Activated T-cell treated with anti-CD3 and anti-CD28 coated beads for 4 hours (primary cell): ENCODE measurements around the gene CALML5.

Source experiments
- DNase-seq: peaks from one replicate; pipeline ENCODE4 v3.0.0-alpha.2; 2020

The CALML5 gene

DNA sequence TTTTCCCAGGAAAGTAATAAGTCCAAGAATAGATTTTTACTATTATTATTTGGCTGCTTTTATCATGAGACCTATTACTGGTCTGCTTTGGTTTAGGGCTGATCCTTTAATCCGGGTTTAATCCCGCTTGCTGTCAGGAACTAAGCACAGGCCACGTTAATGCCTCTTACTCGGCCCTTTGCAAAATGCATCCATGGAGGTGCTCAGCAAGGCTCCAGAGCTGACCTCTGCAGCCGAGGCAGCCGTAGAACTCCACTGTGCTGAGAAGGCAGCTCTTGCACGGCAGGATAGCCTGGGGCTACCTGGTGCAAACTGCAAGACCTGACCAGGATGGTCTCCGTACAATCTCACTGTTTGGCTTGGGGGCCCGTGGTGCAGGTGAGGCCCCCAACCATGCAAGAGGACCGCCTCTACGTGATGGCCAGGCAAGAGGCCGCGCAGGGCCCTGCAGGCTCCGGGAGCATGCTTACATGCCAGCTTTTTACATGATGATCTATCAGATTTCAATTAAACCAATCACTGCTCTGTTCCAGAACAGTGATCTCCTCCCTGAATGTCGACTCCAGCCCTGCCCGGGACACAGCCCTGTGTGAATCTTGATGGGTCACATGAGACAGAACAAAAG, 15.0 kb upstream of the CALML5 start:
- no peak for DNase-seq

DNA sequence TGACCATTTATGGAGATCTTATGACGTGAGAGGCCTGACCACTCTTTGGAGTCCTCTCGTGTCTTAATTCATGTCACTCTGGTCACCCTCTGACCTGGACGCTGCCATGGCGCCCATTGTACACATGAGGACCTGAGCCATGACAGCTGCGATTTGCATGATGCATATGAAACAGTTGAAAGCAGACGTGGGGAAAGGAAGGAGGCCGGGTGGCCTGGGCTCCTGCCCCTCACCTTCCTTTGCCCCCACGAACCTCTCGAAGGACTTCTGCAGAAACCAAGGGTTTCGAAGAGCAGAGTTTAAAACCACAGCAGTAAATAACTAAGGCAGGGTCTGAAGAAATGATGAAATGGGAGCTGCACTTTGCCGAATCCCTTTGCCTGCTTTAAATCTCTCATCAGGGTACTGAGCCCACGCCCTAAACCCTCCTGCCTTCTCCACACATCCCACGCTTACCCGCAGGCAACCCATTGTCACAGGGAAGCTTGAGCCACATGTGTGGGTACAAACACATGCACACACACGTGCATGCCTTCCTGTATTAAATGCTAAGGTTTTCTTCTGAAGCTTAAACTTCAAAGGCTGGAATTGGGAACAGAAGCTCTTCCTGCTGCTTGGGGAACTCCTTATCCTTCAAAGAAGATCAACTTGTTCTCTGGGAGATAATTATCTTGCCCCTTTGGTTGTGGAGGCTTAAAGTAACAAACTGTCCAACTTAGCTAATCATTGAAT, 13.7 kb upstream of the CALML5 start:
- peak; percentile 7 for DNase-seq

DNA sequence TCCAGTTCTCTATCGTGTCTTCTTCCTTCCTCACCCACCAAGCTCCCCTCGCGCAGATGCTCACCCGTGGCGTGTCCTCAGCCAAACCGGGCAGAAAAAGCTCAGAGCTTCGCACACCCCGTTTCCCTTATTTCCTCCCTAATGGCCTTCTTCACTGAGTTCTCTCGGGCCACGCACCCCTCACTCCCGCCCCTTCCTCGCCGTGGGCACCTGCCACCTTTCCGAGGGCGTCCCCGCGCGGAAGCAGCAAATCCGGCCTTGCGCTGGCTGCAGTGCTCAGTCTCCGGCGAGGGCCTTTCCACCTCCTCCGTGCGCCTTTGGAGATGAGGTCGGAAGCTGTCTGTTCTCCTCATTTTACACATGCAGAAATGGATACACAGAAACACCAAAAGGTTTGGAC, 13.0 kb upstream of the CALML5 start:
- no peak for DNase-seq

DNA sequence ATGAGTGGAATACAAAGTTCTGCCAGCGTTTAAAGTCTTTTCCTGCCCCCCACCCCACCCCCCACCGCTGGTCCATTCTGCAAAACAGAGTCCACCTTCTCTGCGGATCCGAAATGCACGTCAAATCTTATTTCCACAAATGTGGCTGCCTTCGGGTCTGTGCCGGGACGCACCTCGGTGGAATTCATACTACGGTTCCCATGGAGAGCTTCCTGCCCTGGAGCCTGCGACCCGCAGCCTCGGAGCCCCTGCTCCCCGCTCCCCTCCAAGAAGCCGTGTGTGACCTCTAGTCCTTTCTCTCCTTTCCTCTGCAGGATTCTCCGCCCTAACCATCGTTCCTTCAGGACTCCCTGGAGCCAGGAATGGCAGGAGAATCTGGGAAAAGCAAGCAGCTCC, 12.5 kb upstream of the CALML5 start:
- DNase-seq = no peak

DNA sequence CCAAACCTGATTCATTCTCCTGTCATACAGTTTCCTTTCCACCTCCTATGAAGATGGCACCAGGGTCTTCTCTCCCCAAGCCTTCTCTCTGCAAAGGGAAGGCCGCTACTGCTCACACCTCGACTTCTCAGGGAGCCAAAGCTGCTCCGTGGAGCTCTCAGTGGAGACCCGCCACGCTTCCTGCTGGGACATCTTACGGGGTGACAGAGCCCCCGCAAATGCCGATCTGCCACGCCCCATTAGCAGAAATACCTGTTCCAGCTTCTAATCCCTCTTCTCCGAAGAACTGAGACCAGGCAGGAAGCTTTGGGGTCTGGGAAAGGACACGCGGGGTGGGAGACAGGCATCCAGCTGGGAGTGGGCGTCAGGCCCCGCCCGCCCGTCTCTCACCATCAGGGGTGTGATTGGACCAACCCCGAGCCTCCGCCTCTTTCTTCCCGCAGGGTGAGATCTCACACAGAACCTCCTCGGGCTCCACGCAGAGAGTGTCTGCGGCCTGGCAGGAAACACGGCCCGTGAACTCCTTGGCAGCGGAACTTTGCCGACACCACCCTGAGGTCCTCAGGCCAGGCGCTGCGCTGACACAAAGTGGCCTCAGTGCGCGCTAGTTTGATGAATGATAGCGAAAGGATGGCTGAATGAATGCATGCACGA, 12.0 kb upstream of the CALML5 start:
- DNase-seq = no peak

DNA sequence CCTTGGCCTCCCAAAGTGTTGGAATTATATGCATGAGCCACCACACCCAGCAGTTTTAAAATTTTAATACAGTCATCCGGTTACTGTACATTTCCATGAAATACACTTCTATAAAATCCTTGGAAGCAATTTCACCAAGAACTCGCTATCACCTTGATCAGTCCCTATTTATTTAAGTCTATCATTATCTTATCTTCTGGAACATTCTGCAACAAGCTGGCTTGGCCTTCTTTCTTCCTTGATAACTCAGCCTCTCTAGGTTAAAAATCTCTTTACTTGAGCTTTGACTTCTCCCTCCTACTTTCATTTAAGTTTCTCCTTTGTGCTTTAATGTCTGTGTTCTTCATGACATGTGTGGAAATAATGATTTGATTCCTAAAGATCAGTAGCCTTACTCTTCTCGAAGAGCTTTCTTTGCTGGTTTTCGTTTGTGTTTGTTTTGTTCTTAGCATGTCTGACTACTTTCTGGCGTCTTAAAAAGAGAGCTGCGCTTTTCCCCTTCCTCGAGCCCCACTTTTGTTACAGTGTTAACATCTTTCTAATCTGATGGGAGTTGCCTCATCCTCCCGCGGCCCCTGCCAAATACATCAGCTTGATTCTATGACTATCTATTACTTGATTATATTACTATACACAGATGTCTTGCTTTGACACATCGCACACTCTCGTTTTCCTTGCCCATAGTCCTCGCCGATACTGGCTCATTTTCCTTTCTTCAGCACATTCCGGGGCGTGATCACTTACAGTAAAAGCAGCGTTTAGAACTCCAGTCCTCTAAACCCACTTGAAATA, 11.1 kb upstream of the CALML5 start:
- DNase-seq = no peak

DNA sequence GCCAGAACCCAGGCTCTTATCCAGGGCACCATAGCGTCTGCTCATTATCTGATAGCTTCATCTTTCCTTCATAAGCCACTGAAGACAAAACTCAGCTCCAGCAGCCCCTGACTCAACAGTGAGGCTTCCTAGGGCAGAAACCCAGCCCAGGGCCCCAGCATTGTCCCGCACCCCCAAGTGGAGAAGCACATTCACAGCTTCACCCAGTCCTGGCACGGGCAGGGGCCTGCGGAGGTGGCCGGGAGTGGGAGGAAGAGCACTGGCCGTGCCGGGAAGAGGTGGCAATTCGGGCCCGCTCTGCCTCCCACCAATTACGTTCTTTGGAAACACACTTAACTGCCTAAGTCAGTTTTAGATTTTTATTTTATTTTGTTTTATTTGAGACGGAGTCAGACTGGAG, 10.3 kb upstream of the CALML5 start:
- DNase-seq = no peak

DNA sequence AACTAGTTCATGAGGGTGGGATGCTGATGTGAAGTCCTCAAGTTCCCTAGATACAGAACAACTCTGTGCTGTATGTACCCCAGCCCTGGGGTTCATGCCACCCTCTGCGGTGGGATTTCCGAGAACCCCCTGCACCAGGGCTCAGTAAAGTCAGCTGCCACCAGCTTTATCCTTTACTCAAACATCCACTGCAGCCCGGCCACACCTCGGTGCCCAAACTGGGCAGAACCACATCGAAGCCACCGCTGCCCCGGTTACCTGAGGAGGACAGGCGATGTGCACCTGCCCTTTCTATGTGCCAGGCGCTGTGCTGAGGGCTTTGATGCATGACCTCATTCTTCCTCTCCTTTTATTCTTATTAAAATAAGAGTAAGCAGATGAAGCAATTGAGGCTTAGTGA, 9.9 kb upstream of the CALML5 start:
- DNase-seq = no peak

DNA sequence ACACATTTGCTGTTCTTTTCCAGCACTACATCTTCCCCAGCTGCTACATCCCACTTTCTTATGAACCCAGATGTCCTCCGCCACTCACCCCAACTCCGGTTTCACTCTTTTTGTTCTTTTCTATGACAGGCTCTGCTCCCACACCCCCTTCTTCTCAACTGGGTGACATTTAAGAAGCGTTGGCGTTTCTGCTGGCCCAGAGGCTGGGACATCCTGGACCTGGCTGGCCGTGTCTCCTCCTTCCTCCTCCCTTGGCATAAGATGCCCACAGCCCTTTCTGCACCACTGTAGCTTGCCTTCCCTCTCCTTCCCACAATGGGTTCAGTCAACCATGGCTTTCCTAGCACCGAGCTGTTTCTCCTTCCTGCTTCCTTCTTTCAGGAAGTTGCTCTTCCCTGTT, 9.4 kb upstream of the CALML5 start:
- no peak for DNase-seq

DNA sequence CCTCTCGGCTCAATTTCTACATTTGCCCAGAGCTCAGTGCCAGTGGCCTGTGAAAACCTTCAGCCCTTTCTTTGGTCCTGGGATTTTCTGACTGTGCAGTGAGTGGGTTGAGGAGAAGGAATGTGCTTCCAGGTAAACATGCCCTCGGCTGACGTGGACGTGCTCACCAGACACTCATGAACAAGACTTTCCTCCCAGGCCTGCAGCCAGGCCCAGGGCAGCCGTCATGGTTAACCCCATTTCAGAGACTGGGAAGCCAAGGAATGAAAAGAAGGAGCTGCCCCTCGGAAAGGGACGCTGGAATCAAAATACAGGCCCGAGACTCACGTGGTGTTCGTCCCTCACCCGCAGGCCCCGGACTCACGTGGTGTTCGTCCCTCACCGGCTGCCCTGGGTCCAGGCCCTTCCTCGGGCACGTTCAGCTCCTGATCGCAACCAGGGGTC, 8.8 kb upstream of the CALML5 start:
- DNase-seq = no peak

DNA sequence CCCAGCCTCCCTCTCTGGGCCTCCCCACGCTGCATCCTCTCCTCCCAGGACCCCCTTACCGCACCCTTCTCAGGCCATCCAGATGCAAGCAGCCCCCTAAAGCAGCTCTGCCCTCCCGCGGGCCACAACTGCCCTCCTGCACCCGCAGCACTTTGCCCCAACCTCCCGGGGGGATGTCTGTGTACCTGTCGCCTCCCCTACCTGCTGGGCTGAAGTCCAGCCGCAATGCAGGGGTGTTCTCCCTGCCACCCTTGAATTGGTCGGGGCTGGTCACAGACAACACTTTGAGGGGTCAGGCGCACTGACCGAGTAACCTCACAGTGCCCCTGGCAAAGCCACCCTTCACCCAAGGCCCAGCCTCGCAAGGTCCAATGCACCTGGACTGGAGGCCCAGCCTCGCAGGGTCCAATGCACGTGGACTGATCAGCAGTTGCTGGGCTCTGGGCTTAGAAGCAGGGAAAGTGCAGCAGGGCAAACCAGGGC, 8.3 kb upstream of the CALML5 start:
- DNase-seq = no peak

DNA sequence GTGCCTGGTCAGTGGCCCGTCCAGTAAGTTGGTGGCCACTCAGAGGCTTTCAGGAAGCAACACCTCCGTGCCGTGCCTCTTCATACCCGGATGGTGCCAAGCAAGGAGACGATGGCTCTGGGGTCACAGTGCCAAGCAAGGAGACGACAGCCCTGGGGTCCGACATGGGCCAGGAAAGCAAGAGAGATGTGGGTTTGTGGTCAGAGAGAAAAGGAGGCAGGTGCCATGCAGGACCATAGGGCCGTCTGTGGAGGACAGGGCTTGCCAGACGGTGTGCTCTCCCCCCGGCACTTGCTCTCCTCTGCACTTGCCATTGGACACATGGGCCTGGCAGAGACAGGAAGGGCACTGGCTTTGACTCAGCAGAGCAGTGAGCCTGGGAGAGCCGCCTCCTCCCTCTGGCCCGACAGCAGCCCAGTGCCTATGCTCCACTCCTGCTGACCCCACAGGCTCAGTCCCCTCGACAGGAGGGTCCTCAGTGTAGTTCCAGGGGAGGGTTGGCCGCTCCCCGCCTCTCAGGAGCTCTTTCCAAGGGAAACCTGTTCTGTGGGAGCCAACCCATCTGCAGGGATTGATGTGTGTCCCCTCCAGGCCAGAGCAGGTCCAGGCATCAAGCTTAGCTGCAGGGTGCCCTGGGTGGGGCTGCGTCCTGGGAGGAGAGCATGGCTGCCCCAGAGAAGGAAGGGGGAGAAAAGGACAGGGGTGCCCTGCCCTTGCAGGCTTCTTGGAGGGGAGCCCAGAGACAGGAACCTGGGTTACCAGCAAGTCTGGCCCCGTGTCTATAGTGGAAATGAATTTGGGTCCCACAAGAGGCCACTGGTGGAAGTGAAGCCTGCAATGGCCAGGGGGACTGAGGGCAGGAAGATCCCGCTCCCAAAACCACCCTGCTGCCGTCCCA, 7.6 kb upstream of the CALML5 start:
- no peak for DNase-seq

DNA sequence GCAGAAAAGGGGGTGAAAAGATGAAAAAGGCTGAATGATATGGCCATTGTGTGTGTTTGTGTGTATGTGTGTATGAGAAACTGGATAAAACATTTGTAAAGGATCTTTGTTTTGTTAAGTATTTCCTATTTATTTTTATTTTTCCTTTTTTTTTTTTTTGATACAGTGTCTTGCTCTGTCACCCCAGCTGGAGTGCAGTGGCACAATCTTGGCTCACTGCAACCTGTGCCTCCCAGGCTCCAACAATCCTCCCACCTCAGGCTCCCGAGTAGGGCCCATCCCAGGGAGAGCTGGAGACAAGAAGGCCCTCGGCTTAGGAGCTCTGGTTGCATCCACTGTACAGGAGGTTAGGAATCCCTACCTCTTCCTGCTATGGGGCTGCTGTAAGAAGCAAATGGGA, 6.9 kb upstream of the CALML5 start:
- DNase-seq = no peak

DNA sequence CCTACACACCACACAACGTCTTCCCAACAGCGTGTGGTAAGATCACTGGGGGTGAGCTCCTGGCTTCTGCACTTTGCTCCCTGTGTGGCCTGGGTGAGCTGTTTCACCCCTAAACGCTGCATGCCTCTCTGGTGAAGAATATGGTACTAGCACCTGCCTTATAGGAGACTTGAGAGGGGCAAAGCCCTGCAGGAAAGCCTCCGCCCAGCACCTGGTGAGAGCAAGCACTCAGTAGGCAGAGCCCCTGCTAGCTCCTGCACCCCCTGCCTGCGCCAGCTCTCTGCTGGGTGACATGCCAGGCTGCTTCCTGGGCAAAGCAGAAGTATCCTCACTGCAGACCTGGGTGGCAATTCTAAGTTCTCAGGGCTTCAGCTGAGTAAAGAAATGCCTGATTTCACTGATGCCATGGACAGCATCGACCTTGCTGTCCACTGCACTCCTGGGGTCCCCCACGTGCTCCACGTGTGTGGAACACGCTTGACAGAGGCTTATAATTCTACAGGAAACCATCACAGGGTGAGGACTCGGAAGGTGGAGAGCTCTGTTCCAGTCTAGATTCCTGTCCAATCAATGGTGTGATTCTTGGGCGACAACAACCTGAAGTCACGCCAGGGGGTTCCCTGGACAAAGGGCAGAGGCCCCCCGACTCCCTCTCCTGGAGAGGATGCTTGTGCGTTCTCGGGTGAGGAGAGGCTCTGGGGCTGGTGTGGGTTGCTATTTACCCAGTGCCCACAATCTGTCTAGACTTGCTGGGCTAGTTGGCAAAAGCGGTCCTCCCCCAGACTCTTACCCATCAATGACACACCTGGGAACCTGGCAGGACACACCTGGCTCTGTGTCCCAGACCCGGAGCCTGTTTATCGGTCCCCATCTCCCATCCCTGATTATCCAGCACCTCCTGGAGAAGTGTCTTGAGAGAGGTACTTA, 5.0 kb upstream of the CALML5 start:
- no peak for DNase-seq

DNA sequence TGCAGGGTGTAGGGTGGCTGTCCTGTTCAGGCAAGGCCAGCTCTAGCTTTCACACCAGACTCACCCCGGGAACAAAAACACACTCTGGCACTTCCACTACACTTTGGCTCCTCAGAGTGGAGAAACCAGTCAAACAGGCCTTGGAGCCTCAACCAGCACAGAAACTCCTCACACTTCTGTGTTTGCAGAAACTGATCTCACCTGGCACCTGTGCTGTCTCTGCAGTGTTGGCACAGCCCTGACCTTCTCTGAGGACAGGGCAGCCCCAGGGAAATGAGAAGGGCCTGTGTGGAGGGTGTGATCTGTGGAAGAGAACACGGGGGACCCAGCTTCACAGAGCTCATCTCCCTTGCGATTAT, 4.1 kb upstream of the CALML5 start:
- no peak for DNase-seq

DNA sequence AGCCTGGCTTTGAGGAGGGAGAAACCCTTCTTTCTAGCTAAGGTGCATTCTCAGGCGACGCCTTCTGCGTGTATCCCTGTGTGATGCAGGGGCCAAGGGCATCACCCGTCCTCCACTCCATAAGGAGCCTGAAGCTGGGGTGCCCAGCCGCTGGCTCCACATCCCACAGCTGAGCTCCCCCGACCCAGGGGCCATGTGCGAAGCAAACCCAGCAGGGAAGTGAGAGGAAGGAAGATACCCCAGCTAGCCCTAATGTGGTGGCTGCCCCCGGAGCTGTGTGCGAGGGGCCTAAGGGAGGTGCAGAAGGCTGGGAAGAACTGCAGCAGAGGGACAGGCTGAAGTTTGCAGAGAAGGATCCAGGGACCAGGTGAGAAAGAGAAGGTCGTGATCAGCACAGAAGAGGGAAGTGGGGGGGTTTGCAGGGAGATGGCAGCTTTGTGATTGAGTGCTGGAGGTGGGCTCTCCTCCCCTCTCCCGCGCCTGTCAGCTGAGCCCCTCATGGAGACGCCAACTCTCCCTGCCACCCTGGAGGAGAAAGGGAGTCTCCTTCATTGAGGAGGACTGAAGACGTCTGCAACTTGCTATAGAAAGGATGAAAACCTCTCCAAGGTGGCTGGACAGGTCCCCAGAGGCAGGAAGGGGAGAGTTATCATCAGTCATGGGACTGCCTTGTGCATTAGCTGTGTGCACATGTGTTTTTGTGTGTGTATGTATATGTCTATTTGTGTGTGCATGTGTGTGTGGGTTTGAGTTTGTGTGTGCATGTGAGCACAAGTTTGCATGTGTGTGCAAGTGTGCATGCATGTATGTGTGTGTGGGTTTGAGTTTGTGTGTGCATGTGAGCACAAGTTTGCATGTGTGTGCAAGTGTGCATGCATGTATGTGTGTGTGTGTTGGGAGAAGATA, 3.5 kb upstream of the CALML5 start:
- no peak for DNase-seq

DNA sequence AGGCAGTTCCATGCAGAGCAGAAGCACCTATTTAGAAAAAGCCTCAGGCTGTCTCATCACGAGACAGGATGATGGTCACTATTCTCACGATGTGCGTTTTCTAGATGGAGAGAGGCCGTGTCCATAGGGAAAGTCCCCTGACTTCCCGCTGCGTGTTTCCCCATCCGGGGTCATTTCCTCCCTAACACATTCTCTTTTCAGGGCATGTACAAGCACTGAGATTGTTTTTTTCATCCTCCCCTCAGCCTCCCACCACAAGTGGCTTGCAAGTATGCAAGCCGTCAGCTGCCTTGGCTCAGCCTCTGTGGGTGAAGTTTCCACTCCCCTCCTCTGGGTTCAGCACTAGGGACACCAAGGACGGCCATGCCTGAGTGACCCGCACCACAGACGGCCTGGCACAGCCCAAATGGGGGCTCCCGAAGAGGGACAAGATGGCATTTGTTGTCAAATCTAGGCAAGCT, 2.7 kb upstream of the CALML5 start:
- no peak for DNase-seq

DNA sequence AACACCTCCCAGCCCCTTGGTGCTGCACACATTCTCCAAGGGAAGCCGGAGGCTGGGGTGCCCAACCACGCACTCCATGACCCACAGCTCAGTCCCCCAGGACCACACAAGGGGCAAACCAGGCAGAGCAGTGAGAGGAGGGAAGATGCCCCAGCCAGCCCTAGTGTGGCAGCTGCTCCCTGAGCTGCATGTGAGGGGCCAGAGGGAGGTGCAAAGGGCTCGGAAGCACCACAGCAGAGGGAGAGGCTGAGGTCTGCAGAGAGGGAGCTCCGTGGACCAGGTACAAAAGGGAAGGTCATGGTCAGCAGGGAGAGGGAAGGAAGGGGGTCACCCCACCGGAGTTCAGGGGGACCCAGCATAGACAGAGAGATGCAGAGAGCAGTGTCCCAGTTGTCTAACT, 1.5 kb upstream of the CALML5 start:
- DNase-seq = no peak

DNA sequence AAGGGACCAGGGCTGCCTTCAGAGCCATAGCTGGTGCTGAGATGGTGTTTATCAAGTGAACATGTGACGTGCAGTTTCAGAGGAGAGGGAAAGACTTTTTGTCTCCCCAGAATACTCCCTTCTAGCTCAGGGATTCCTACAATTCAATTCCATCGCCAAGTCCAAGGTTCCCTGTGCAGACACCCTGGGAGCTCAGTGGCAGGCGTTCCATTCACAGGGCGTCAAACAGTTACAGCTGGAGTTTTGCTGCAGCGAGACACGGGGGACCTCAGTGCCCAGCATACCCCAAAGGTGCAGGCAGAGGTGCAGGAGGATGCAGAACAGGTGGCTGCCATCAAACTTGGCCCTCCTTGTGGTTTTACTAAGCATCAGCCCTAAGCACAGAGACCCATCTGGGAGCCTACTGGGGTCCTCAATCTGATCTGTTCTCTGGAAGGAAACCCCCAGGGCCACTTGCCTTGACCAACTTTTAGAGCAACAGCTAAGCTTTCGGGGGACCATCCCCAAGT, 846 bp upstream of the CALML5 start:
- DNase-seq = no peak
